ENCODE results near the gene LRRC18.

- TF ChIP-seq EP300 (IDR thresholded peaks at IDR 0.05) (no peak), CTCF (IDR thresholded peaks at IDR 0.05) (no peak)
Observed at GRCh38 chr10:48946891-48947500, 7.4 kb upstream of the LRRC18 start.

Data from gastroesophageal sphincter (tissue), 3 donors.